Astrocyte of the spinal cord (primary cell): ENCODE measurements around the gene CHN2.

ENCODE experiments used
- DNase-seq: peaks from one replicate; pipeline ENCODE4 v3.0.0; 2011; ENCODE audit warnings: low read depth, low spot score
- H3K4me3 ChIP-seq: 2 replicates; pipeline ENCODE4 v1.5.1; 2011; ENCODE audit warnings: low read depth, mild to moderate bottlenecking, low read length, moderate library complexity
- CTCF ChIP-seq: IDR thresholded peaks from 2 replicates; pipeline ENCODE4 v1.5.1; 2012; ENCODE audit warnings: low read depth, mild to moderate bottlenecking, low read length, inconsistent platforms
- in situ Hi-C: cut with HindIII; loops from 2 replicates; pipeline ENCODE4 v1.10.0; 2017; ENCODE audit warnings: low sequenced_read_pairs

The CHN2 gene

GRCh38 chr7:29275493-29275892 is 80.9 kb downstream of the CHN2 start:
- in situ Hi-C loops = no loop called here
- H3K4me3 ChIP-seq = no peak overlapping the region
- no peak for DNase-seq
- no peak for TF ChIP-seq CTCF

GRCh38 chr7:29276199-29276598 is 81.6 kb downstream of the CHN2 start:
- no peak for DNase-seq
- no peak overlapping the region for H3K4me3 ChIP-seq
- no peak for TF ChIP-seq CTCF
- in situ Hi-C loops = no loop called here

GRCh38 chr7:29276806-29277205 is 82.2 kb downstream of the CHN2 start:
- DNase-seq = no peak
- in situ Hi-C loops = no loop called here
- H3K4me3 ChIP-seq = no peak overlapping the region
- no peak for TF ChIP-seq CTCF

- DNase-seq = no peak
- no peak overlapping the region for H3K4me3 ChIP-seq
- in situ Hi-C loops = no loop called here
- TF ChIP-seq CTCF = no peak
Measured at GRCh38 chr7:29277436-29278215, 83.1 kb downstream of the CHN2 start.

GRCh38 chr7:29278337-29279069 is 83.9 kb downstream of the CHN2 start:
- DNase-seq = no peak
- no peak for TF ChIP-seq CTCF
- in situ Hi-C loops = no loop called here
- no peak overlapping the region for H3K4me3 ChIP-seq

- peak; percentile 51 for DNase-seq
- no peak for TF ChIP-seq CTCF
- no peak overlapping the region for H3K4me3 ChIP-seq
- in situ Hi-C loops = no loop called here
Measured at GRCh38 chr7:29281782-29282541, 87.4 kb downstream of the CHN2 start.
